Measurements from ENCODE around the gene TMEM125. TPM values are rescaled to one million over a fixed set of nuclear protein-coding genes. Genes with fewer than 3 reads are reported as not detected.

The TMEM125 gene
- total and polyA plus RNA-seq, 2 experiments from 2014 or later: 28.7 to 43.1 TPM

DNA sequence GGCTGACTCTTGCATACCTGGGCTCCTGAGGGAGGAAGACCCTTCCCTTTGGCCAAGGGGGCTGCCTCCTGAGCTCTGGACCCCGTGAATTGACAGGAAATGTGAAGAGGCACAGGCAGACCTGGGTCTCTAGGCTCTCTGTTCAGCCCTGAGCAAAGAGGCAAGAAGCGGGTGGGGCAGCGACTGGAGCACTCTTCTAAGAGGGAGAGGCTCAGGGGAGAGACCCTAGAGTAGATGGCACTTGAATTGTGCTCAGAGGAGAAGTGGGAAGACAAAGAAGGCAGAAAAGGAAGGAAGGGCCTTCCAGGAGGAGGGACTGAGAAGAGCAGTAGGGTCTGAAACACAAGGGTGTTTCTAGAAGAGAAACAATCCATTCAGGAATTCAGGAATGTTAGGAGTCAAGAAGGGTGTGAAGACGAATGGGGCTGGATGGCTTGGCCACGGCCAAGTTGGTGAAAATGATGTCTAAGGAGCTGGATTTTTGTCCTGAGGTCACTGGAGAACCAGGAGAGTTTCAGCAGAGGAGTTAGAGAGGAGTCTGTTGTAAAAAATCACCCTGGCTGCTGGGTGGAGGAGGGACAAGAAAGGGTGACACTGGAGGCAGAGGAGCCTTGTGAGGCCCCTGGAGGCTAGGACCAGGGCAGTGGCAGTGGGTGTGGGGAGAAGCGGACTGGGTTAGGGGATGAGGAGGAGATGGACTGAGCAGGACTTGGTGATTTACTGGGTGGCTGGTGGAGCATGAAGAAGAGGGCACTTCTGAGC is 36.3 kb downstream of the TMEM125 start:
- TF ChIP-seq EZH2 (IDR thresholded peaks at IDR 0.05; ENCODE audit: borderline replicate concordance) (no peak), EZH2phosphoT487 (IDR thresholded peaks at IDR 0.05; ENCODE audit: low read depth, severe bottlenecking, unreplicated experiment) (no peak)
- TF ChIP-seq, protein P1, sequence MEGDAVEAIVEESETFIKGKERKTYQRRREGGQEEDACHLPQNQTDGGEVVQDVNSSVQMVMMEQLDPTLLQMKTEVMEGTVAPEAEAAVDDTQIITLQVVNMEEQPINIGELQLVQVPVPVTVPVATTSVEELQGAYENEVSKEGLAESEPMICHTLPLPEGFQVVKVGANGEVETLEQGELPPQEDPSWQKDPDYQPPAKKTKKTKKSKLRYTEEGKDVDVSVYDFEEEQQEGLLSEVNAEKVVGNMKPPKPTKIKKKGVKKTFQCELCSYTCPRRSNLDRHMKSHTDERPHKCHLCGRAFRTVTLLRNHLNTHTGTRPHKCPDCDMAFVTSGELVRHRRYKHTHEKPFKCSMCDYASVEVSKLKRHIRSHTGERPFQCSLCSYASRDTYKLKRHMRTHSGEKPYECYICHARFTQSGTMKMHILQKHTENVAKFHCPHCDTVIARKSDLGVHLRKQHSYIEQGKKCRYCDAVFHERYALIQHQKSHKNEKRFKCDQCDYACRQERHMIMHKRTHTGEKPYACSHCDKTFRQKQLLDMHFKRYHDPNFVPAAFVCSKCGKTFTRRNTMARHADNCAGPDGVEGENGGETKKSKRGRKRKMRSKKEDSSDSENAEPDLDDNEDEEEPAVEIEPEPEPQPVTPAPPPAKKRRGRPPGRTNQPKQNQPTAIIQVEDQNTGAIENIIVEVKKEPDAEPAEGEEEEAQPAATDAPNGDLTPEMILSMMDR (IDR thresholded peaks at IDR 0.05; ENCODE audit: poor library complexity): no peak
- Histone ChIP-seq H2AFZ (no peak overlapping the region), H3K36me3 (replicated peaks; ENCODE audit: insufficient read depth, low read depth) (no peaks in the 10 kb centered on the region), H3K4me1 (ENCODE audit: insufficient read depth) (peaks cover 17% of the 10 kb centered on the region), H3K9me3 (ENCODE audit: low read depth) (no peaks in the 10 kb centered on the region), H3K27me3 (no peaks in the 10 kb centered on the region), H3K9me2 (replicated peaks; ENCODE audit: insufficient read depth) (no peaks in the 10 kb centered on the region), H3K79me2 (no peaks in the 10 kb centered on the region), H3K4me3 (no peak overlapping the region), H3K4me2 (no peak overlapping the region), H3K27ac (no peak overlapping the region), H4K20me1 (ENCODE audit: insufficient read depth, poor library complexity, severe bottlenecking) (no peaks in the 10 kb centered on the region)
- 82% methylated on average over 6 of the region's 6 CpGs for WGBS (ENCODE audit: low lambda C conversion rate, missing lambda C conversion rate)
- DNase-seq (ENCODE audit: low spot score): no peak

GRCh38 chr1:43306688-43307457 is 37.1 kb downstream of the TMEM125 start:
- Histone ChIP-seq H3K36me3 (replicated peaks; ENCODE audit: insufficient read depth, low read depth) (no peaks in the 10 kb centered on the region), H3K4me3 (no peak overlapping the region), H3K9me2 (replicated peaks; ENCODE audit: insufficient read depth) (no peaks in the 10 kb centered on the region), H3K4me2 (no peak overlapping the region), H4K20me1 (ENCODE audit: insufficient read depth, poor library complexity, severe bottlenecking) (no peaks in the 10 kb centered on the region), H3K79me2 (no peaks in the 10 kb centered on the region), H3K27ac (no peak overlapping the region), H3K9me3 (ENCODE audit: low read depth) (no peaks in the 10 kb centered on the region), H3K4me1 (ENCODE audit: insufficient read depth) (peaks cover 17% of the 10 kb centered on the region), H3K27me3 (no peaks in the 10 kb centered on the region), H2AFZ (no peak overlapping the region)
- 94% methylated on average over 17 of the region's 17 CpGs for WGBS (ENCODE audit: low lambda C conversion rate, missing lambda C conversion rate)
- no peak for DNase-seq (ENCODE audit: low spot score)
- TF ChIP-seq EZH2phosphoT487 (IDR thresholded peaks at IDR 0.05; ENCODE audit: low read depth, severe bottlenecking, unreplicated experiment) (no peak), EZH2 (IDR thresholded peaks at IDR 0.05; ENCODE audit: borderline replicate concordance) (no peak)
- TF ChIP-seq, protein P1 (IDR thresholded peaks at IDR 0.05; ENCODE audit: poor library complexity): no peak

DNA sequence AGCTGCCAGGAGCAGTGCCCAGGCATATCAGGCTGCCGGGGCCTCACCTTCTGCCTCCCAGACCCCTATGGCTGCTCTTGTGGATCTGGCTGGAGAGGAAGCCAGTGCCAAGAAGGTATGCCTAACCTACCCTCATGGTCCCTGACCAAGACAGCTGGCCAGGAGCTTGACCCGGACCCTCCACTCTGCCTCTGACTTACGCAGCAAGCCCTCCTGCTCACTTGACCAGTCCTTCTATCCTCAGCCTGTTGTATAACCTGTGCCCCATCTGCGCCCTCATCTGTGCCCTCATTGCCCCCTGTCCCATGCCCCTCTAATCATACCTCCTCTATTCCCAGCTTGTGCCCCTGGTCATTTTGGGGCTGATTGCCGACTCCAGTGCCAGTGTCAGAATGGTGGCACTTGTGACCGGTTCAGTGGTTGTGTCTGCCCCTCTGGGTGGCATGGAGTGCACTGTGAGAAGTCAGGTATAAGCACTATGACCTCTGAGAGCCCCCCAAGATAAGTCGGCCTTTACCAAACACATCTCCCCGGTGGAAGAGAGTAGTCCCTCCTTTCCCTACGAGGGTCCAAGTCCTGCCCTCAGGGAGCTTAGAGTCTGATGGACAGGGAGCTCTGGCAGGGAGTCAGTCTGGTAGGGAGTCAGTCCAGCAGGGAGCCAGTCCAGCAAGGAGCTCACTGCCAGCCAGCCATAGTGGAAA is 37.8 kb downstream of the TMEM125 start:
- Histone ChIP-seq H3K9me3 (ENCODE audit: low read depth) (no peaks in the 10 kb centered on the region), H2AFZ (no peak overlapping the region)

More for the DNA sequence above, 37.8 kb downstream of the TMEM125 start:
- H3K4me2 ChIP-seq: no peak overlapping the region
- no peak overlapping the region for H3K4me3 ChIP-seq
- DNase-seq (ENCODE audit: low spot score): no peak
- H3K27me3 ChIP-seq: no peaks in the 10 kb centered on the region
- TF ChIP-seq, protein P1 (IDR thresholded peaks at IDR 0.05; ENCODE audit: poor library complexity): no peak
- TF ChIP-seq EZH2 (IDR thresholded peaks at IDR 0.05; ENCODE audit: borderline replicate concordance) (no peak), EZH2phosphoT487 (IDR thresholded peaks at IDR 0.05; ENCODE audit: low read depth, severe bottlenecking, unreplicated experiment) (no peak)
- H3K36me3 ChIP-seq (replicated peaks; ENCODE audit: insufficient read depth, low read depth): no peaks in the 10 kb centered on the region
- no peaks in the 10 kb centered on the region for H3K79me2 ChIP-seq
- 94% methylated on average over 9 of the region's 9 CpGs for WGBS (ENCODE audit: low lambda C conversion rate, missing lambda C conversion rate)
- H3K9me2 ChIP-seq (replicated peaks; ENCODE audit: insufficient read depth): no peaks in the 10 kb centered on the region
- H3K27ac ChIP-seq: no peak overlapping the region
- peaks cover 17% of the 10 kb centered on the region for H3K4me1 ChIP-seq (ENCODE audit: insufficient read depth)
- no peaks in the 10 kb centered on the region for H4K20me1 ChIP-seq (ENCODE audit: insufficient read depth, poor library complexity, severe bottlenecking)

All from hepatocyte (in vitro differentiated cells).